A549 treated with RU486 at 1 μM for 4 hours (cell line): ENCODE measurements around the gene CD70. TPM values are rescaled to one million over a fixed set of nuclear protein-coding genes. Genes with fewer than 3 reads are reported as not detected.

ENCODE experiments used
- total RNA-seq: library from RNA; stranded (reverse); fragments of 200-300 nt; extraction: Qiagen RNA extraction; gene quantifications from 5 replicates; pipeline ENCODE4 v1.2.3, GENCODE V29; 2022; ENCODE audit warnings: low read depth

The CD70 gene
- total RNA-seq: 13.5 to 28.3 TPM (median 24.8 TPM) in 5 replicates

GRCh38 chr19:6590827-6591319, at the start of gene CD70:
Gene CD70, minus strand, starts transcription at chr19:6591150. Its CDS starts 148 bp downstream, at chr19:6591002.

Other genes with a start within 250 kb of the CD70 start
- gene CLPP, start 229.6 kb downstream of the CD70 start, total RNA-seq: 45.1 to 87.6 TPM (median 69.7 TPM) in 5 replicates
- 16.0 to 39.2 TPM (median 33.4 TPM) in 5 replicates for gene ALKBH7, start 218.4 kb downstream of the CD70 start, total RNA-seq
- gene PSPN, start 215.2 kb downstream of the CD70 start, total RNA-seq: 0.48 to 1.7 TPM (median 0.85 TPM) in 5 replicates
- 57.5 to 64.9 TPM (median 60.3 TPM) in 5 replicates for gene GTF2F1, start 198.0 kb downstream of the CD70 start, total RNA-seq
- 194 to 229 TPM (median 198 TPM) in 5 replicates for gene KHSRP, start 166.3 kb downstream of the CD70 start, total RNA-seq
- 0.06 to 0.24 TPM (median 0.16 TPM) in 3 of 5 replicates, not detected in the others for gene SLC25A41, start 157.4 kb downstream of the CD70 start, total RNA-seq
- gene SLC25A23, start 131.4 kb downstream of the CD70 start, total RNA-seq: 16.1 to 21.5 TPM (median 19.3 TPM) in 5 replicates
- 3.5 to 5.9 TPM (median 5.0 TPM) in 5 replicates for gene CRB3, start 126.9 kb downstream of the CD70 start, total RNA-seq
- gene DENND1C, start 109.4 kb downstream of the CD70 start, total RNA-seq: 0.12 to 0.39 TPM (median 0.30 TPM) in 5 replicates
- 4.9 to 6.8 TPM (median 6.2 TPM) in 5 replicates for gene TUBB4A, start 88.8 kb downstream of the CD70 start, total RNA-seq
- gene TNFSF9, start 60.1 kb downstream of the CD70 start, total RNA-seq: 4.7 to 8.9 TPM (median 7.0 TPM) in 5 replicates
- gene TNFSF14, start 79.0 kb upstream of the CD70 start, total RNA-seq: 0.05 to 0.13 TPM (median 0.07 TPM) in 4 of 5 replicates, not detected in the other
- 34.0 to 64.4 TPM (median 45.2 TPM) in 5 replicates for gene C3, start 129.5 kb upstream of the CD70 start, total RNA-seq
- gene GPR108, start 146.4 kb upstream of the CD70 start, total RNA-seq: 25.8 to 40.2 TPM (median 37.7 TPM) in 5 replicates
- 55.9 to 66.1 TPM (median 62.1 TPM) in 5 replicates for gene TRIP10, start 148.5 kb upstream of the CD70 start, total RNA-seq
- gene SH2D3A, start 176.3 kb upstream of the CD70 start, total RNA-seq: 12.1 to 16.8 TPM (median 14.5 TPM) in 5 replicates
- 6.2 to 9.7 TPM (median 6.6 TPM) in 5 replicates for gene VAV1, start 181.6 kb upstream of the CD70 start, total RNA-seq